ENCODE data around the gene NSFL1C.
A peak's percentile ranks its signal among the peaks of the same experiment; 100 is the strongest.

NSFL1C gene

DNA sequence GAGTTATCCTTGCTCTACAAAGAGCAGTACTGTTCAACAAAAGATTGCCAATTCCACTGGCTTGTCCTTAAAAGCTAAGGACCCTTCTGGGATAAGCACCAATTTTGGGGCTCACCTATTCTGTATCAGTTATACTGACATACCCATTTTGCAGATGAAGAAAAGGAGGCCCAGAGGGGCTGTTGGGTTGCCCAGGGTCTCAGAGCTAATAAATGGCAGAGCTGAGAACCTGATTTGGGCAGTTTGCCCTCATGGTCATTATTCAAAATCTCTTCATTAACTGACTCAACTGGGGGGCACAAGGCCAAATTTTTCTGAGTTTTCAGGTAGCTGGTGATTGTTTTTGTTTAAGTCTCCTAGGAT, 31.3 kb downstream of the NSFL1C start:
- POLR2A ChIA-PET (ENCODE audit: low non-redundant PET): no interaction called here

DNA sequence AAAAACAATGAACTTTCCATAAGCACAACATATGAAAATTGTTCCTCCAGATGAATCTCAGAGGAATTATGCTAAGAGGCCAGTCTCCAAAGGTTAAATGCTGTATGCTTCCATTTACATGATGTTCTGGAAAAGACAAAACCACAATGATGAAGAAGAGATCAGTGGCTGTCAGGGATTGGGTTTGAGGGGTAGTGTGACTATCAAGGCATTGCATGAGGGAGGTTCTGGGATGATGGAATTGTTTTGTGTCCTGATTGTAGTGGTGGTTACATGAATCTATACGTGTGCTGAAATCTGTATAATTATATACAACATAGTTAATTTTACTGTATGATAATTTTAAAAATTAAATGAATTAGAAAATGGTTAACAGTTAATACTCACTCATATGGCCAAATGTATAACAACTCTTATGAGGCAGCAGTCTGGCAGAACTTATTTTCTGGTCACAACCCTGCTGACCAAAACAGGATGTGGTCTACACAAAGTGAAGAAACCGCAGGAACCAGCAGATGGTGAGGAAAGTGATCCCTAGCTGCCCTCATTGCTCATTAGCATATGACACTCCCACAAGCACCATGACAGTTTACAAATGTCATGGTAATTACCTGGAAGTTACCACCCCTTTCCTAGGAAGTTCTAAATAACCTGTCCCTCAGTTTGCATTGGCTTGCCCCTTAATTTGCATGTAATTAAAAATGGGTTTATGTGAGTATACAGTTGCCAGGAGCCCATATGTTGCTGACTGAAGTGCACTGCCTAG, 31.9 kb downstream of the NSFL1C start:
- DNase-seq (ENCODE audit: low spot score): peak; percentile 38
- no peak overlapping the region for H3K27ac ChIP-seq
- ChIA-PET POLR2A (ENCODE audit: low non-redundant PET) (no interaction called here), CTCF (interaction anchor here (1.3 kb wide), 1 partner anchor 53 kb away, joined by 5 read pairs; no protein-coding TSS in a partner anchor)
- TF ChIP-seq, protein P1, sequence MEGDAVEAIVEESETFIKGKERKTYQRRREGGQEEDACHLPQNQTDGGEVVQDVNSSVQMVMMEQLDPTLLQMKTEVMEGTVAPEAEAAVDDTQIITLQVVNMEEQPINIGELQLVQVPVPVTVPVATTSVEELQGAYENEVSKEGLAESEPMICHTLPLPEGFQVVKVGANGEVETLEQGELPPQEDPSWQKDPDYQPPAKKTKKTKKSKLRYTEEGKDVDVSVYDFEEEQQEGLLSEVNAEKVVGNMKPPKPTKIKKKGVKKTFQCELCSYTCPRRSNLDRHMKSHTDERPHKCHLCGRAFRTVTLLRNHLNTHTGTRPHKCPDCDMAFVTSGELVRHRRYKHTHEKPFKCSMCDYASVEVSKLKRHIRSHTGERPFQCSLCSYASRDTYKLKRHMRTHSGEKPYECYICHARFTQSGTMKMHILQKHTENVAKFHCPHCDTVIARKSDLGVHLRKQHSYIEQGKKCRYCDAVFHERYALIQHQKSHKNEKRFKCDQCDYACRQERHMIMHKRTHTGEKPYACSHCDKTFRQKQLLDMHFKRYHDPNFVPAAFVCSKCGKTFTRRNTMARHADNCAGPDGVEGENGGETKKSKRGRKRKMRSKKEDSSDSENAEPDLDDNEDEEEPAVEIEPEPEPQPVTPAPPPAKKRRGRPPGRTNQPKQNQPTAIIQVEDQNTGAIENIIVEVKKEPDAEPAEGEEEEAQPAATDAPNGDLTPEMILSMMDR (conservative IDR thresholded peaks at IDR 0.05; ENCODE audit: low read depth): no peak

More for the DNA sequence above, 31.3 kb downstream of the NSFL1C start:
- TF ChIP-seq, protein P1 (conservative IDR thresholded peaks at IDR 0.05; ENCODE audit: low read depth): no peak
- no peak for DNase-seq (ENCODE audit: low spot score)
- CTCF ChIA-PET: interaction anchor here (0.6 to 1.3 kb wide), 2 partner anchors 53 to 113 kb away, joined by 3 to 5 read pairs; no protein-coding TSS in a partner anchor
- no peak overlapping the region for H3K27ac ChIP-seq

DNA sequence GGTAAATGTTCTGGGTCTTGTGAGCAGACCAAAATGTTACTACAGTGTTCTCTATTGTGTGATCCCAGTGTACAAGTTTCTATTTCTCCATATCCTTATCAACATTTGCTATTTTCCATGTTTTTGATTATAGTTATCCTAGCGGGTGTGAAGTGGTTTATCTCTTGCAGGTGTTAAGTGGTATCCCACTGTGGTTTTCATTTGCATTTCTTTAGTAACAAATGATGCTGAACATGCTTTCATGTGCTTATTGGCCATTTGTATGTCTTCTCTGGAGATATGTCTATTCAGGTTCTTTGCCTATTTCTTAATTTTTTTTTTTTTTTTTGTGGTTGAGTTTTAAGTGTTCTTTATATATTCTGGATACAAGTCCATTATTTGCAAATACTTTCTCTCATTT, 35.5 kb downstream of the NSFL1C start:
- ChIA-PET CTCF (no interaction called here), POLR2A (ENCODE audit: low non-redundant PET) (no interaction called here)
- DNase-seq (ENCODE audit: low spot score): no peak
- no peak overlapping the region for H3K27ac ChIP-seq
- TF ChIP-seq, protein P1 (conservative IDR thresholded peaks at IDR 0.05; ENCODE audit: low read depth): no peak

DNA sequence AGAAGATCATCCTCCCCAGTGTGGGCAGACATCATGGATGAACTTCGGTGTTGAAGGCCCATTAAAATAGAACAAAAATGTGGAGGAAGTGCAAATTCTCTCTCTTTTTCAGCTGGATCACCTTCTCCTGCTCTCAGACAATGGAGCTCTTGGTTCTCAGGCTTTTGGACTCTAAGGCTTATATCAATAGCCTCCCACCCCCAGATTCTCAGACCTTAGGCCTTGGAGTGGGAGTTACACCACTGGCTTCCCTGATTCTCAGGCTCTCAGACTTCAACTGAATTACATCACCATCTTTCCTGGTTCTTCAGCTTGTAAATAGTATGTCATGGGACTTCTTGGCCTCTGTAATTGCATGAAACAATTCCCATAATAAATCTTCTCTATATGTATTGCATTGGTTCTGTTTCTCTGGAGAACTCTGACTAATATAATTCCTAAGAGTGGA, 36.6 kb downstream of the NSFL1C start:
- no peak overlapping the region for H3K27ac ChIP-seq
- ChIA-PET CTCF (interaction anchor here (0.7 kb wide), 1 partner anchor 12 kb away, joined by 3 read pairs; no protein-coding TSS in a partner anchor), POLR2A (ENCODE audit: low non-redundant PET) (no interaction called here)
- TF ChIP-seq, protein P1 (conservative IDR thresholded peaks at IDR 0.05; ENCODE audit: low read depth): no peak
- DNase-seq (ENCODE audit: low spot score): no peak

DNA sequence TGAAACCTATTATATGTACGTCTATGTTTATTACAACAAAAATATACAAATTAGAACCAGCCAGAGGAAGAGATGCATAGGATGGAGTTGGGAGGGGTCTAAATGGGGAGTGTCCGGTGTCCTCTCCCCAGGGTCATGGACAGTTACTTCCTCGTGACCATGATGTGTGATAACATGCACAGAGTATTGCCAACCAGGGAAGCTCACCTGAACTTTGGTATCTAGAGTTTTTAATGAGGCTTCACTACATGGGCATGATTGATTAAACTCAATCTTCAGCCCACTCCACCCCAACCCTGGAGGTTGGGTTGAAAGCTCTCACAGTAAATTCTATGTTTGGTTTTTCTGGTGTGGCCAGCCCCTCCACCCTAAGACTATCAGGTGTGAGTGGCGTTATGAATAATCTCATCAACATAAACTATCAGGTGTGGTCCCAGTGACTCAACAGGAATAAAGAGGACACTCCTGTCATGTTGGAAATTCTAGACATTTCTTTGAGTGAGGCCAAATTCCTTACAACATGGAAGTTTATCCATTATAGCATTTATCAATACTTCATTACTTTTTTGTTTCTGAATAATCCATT, 37.4 kb downstream of the NSFL1C start:
- ChIA-PET CTCF (no interaction called here), POLR2A (ENCODE audit: low non-redundant PET) (no interaction called here)
- no peak overlapping the region for H3K27ac ChIP-seq
- TF ChIP-seq, protein P1 (conservative IDR thresholded peaks at IDR 0.05; ENCODE audit: low read depth): no peak
- DNase-seq (ENCODE audit: low spot score): no peak

DNA sequence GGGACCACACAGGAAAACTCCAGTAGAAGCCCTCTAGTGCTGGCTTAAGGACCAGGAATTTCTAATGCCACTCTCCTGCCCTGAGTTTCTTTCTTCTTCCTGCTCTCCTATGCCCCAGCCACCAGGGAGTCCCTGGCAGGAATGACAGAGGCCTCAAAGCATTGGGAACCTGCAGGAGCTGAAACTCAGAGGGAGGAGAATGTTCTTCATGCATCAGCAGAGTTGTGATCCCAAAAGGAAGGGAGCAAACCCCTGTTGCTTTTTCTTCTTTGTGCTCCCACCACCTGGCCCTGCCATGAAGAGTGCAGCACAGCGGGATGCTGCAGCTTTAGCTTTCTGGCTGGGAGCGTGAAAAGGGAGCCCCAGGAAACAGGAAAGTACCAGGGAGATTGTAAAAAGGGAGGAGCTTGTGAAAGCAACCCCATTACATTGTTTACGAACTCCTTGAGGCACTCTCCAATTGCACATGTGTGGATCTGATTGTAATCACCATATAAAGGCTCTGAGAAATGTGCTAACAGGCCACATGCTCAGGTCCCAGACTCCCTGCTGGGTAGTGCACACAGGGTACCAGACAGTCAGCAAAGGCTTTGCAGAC, 39.1 kb downstream of the NSFL1C start:
- H3K27ac ChIP-seq: no peak overlapping the region
- ChIA-PET CTCF (interaction anchor here (2.8 kb wide), 1 partner anchor 9 kb away, joined by 13 read pairs; no protein-coding TSS in a partner anchor), POLR2A (ENCODE audit: low non-redundant PET) (no interaction called here)
- TF ChIP-seq, protein P1 (conservative IDR thresholded peaks at IDR 0.05; ENCODE audit: low read depth): no peak
- DNase-seq (ENCODE audit: low spot score): no peak
